Measurements from ENCODE around the gene POFUT2.

- TF ChIP-seq CTCF (IDR thresholded peaks at IDR 0.05 in 8 of 11, conservative IDR thresholded peaks at IDR 0.05 in 3 of 11) (no peak), POLR2AphosphoS5 (IDR thresholded peaks at IDR 0.05) (no peak)
Observed at GRCh38 chr21:45276596-45276995, 11.1 kb downstream of the POFUT2 start.
